ENCODE measurements around the gene UGT1A10.
"Not testable (repeated sequence)": the region's sequence is repeated elsewhere in the genome, so short reads cannot be mapped to it uniquely, and the experiment has no call there.

UGT1A10 gene

DNA sequence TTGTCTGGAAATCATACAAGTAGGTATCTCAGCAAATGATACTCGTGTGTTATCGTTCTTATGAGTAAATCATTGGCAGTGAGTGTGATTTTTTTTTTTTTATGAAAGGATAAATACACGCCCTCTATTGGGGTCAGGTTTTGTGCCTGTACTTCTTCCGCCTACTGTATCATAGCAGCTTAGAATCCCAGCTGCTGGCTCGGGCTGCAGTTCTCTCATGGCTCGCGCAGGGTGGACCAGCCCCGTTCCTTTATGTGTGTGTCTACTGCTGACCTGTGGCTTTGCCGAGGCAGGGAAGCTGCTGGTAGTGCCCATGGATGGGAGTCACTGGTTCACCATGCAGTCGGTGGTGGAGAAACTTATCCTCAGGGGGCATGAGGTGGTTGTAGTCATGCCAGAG is at the start of gene UGT1A10:
UGT1A10 (plus strand) TSS at position 143 of the 400 bp plus-strand sequence; CDS start at position 218, 75 bp downstream.
- DNase-seq (ENCODE audit: low spot score); in situ Hi-C loops (cut with MboI; ENCODE audit: low sequenced_read_pairs, unreplicated experiment): not testable (repeated sequence)

DNA sequence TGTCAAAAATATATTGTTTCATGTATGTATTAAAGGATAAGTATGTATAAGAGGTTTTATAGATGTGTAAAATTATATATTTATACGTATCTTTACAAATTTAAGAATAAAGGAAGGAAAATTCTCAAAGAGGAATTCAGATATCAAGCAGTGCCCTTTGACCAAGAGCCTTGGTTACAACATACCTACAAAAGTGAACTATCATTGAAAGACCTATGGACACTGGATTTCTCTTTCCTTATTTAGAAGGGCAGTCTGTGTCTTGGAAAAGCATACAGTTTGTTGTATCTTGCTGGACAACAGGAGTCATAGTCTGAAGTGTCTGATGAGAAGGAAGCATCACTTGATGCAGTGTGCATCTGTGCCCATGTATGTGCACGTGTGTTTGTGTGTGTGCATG is 47.8 kb upstream of the UGT1A10 start:
- TF ChIP-seq, protein P1, sequence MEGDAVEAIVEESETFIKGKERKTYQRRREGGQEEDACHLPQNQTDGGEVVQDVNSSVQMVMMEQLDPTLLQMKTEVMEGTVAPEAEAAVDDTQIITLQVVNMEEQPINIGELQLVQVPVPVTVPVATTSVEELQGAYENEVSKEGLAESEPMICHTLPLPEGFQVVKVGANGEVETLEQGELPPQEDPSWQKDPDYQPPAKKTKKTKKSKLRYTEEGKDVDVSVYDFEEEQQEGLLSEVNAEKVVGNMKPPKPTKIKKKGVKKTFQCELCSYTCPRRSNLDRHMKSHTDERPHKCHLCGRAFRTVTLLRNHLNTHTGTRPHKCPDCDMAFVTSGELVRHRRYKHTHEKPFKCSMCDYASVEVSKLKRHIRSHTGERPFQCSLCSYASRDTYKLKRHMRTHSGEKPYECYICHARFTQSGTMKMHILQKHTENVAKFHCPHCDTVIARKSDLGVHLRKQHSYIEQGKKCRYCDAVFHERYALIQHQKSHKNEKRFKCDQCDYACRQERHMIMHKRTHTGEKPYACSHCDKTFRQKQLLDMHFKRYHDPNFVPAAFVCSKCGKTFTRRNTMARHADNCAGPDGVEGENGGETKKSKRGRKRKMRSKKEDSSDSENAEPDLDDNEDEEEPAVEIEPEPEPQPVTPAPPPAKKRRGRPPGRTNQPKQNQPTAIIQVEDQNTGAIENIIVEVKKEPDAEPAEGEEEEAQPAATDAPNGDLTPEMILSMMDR (IDR thresholded peaks at IDR 0.05; ENCODE audit: borderline replicate concordance, control extremely low read depth, extremely low read depth, insufficient read depth, missing control alignments), result no peak
- in situ Hi-C loops (cut with MboI; ENCODE audit: low sequenced_read_pairs, unreplicated experiment), result no loop called here
- no peak for DNase-seq (ENCODE audit: low spot score)

DNA sequence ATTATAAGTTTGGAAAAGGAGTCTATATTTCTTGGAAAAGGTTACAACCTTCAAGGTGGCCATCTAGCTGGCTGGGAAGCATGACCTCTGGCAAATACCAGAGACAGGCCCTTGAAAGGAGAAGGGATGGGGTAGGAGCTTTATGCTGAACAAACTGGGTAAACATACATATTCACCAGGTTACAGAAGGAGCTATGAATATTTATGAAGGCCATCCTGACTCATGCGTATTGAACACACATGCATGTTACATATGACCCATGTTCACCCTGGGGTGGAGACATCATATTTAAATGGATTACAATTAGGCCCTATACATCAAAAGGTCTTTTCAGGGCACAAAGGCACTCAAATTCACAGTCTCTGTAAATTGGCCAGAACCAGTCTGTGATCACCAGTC is 43.5 kb upstream of the UGT1A10 start:
- DNase-seq (ENCODE audit: low spot score); in situ Hi-C loops (cut with MboI; ENCODE audit: low sequenced_read_pairs, unreplicated experiment): not testable (repeated sequence)

DNA sequence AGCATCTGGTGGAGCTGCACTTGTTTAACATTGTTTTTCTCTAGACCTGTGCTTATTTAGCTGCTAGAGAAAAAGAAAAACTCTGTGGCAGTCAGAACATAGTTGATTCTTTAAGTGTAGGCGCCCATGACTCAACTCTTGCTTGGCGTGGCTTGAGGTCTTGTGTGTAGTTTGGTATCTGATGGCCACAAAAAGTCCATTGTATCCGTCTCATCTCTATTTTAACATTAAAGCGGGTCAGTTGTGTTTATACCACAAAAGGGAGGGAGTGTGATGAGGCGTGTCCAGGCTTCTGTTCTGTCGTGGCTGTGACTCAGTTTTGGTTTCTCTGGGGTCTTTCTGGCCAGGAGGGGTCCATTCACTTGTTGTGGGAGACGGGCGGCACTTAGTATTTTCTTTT is 43.0 kb upstream of the UGT1A10 start:
- peak; percentile 35 for DNase-seq (ENCODE audit: low spot score)
- in situ Hi-C loops (cut with MboI; ENCODE audit: low sequenced_read_pairs, unreplicated experiment), result no loop called here

DNA sequence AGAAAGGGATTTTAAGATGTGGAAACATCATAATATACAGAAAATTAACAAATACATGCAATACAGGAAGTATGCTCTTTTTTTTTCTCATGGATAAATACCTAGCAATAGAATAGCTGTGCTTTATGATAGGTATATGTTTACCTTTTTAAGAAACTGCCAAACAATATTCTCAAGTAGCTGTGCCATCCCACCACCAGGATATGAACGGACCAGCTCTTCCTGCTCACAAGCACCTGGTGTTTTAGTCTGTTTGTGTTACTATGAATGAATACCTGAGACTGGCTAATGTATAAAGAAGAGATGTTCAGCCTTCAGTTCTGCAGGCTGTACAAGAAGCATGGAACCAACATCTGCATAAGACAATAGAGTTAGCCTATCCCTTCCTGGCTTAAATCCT is 38.7 kb upstream of the UGT1A10 start:
- DNase-seq (ENCODE audit: low spot score), result no peak
- in situ Hi-C loops (cut with MboI; ENCODE audit: low sequenced_read_pairs, unreplicated experiment), result no loop called here
- TF ChIP-seq, protein P1 (IDR thresholded peaks at IDR 0.05; ENCODE audit: borderline replicate concordance, control extremely low read depth, extremely low read depth, insufficient read depth, missing control alignments), result no peak

More for the DNA sequence above, 43.0 kb upstream of the UGT1A10 start:
- TF ChIP-seq, protein P1 (IDR thresholded peaks at IDR 0.05; ENCODE audit: borderline replicate concordance, control extremely low read depth, extremely low read depth, insufficient read depth, missing control alignments), result no peak

DNA sequence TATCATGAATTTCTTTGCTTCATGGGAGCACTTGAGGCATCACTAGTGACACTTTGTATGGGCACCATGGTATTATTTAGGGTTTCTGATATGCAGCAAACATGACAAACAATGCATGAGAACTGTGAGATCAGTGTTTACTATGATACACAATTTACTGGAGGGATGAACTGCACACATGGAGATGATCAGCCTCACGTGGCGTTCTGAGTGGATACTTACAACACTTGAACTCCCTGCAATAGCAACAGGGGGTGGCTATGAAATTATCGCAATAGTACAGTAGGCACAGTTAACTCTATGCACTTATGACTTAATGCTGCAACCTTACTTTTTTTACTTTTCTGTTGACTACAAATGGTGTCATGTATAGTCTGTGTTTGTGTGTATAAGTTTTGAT is 37.3 kb upstream of the UGT1A10 start:
- in situ Hi-C loops (cut with MboI; ENCODE audit: low sequenced_read_pairs, unreplicated experiment), result no loop called here
- no peak for DNase-seq (ENCODE audit: low spot score)
- TF ChIP-seq, protein P1 (IDR thresholded peaks at IDR 0.05; ENCODE audit: borderline replicate concordance, control extremely low read depth, extremely low read depth, insufficient read depth, missing control alignments), result no peak

DNA sequence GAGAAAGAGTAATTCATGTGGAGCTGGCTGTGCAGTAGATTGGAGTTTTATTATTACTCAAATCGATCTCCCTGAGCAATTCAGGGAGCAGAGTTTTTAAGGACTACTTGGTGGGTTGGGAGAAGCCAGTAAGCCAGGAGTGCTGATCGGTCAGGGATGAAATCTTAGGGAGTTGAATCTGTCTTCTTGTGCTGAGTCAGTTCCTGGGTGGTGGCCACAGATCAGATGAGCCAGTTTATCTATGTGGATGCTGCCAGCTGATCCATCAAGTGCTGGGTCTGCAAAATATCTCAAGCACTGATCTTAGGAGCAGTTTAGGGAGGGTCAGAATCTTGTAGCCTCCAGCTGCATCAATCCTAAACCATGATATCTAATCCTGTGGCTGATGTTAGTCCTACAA is 35.9 kb upstream of the UGT1A10 start:
- DNase-seq (ENCODE audit: low spot score), result no peak
- TF ChIP-seq, protein P1 (IDR thresholded peaks at IDR 0.05; ENCODE audit: borderline replicate concordance, control extremely low read depth, extremely low read depth, insufficient read depth, missing control alignments), result no peak
- in situ Hi-C loops (cut with MboI; ENCODE audit: low sequenced_read_pairs, unreplicated experiment), result no loop called here

DNA sequence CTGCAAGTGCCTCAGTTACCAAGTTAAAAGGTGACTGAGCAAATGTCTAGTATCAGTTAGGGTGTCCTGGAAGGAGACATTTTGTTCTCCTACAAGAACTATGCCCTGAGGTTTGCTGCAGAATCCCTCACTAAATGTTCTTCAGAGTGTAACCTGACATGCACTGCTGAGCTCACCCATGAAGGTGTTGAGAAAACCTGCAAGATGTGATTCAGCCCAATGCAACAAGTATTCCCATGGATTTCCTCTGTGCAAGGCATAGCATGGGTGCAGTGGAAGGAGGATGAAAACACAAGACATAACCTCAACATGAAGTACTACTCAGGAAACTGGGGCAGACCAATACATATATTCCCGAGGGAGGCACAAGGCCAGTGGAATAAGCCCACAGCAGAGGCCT is 34.2 kb upstream of the UGT1A10 start:
- in situ Hi-C loops (cut with MboI; ENCODE audit: low sequenced_read_pairs, unreplicated experiment), result no loop called here
- TF ChIP-seq, protein P1 (IDR thresholded peaks at IDR 0.05; ENCODE audit: borderline replicate concordance, control extremely low read depth, extremely low read depth, insufficient read depth, missing control alignments), result no peak
- no peak for DNase-seq (ENCODE audit: low spot score)
